HPDE6-E6E7 (cell line): ENCODE results near the gene LRG1.
"Not testable (repeated sequence)": the region's sequence is repeated elsewhere in the genome, so short reads cannot be mapped to it uniquely, and the experiment has no call there.

Experiments
- DNase-seq: peaks from one replicate; pipeline ENCODE4 v3.0.0; 2011; ENCODE audit warnings: missing footprints; ENCODE audit errors: extremely low spot score

LRG1 gene

DNA sequence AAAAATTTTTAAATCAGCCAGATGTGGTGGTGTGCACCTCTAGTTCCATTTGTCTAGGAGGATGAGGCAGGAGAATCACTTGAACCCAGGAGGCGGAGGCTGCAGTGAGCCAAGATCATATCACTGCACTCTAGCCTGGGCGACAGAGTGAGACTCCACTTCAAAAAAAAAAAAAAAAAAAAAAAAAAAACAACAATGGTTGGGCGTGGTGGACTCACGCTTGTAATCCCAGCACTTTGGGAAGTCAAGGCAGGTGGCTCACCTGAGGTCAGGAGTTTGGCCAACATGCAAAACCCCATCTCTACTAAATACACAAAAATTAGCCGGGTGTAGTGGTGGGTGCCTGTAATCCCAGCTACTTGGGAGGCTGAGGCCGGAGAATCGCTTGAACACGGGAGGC lies 12.5 kb downstream of the LRG1 start:
- not testable (repeated sequence) for DNase-seq

GRCh38 chr19:4525563-4526002 lies 14.3 kb downstream of the LRG1 start:
- no peak for DNase-seq

GRCh38 chr19:4524808-4525562 lies 14.9 kb downstream of the LRG1 start:
- no peak for DNase-seq

GRCh38 chr19:4523306-4524110 lies 16.3 kb downstream of the LRG1 start:
- no peak for DNase-seq

- DNase-seq = no peak
Measured at GRCh38 chr19:4522291-4523002, 17.4 kb downstream of the LRG1 start.

GRCh38 chr19:4521888-4522242 lies 18.0 kb downstream of the LRG1 start:
- DNase-seq = no peak

DNA sequence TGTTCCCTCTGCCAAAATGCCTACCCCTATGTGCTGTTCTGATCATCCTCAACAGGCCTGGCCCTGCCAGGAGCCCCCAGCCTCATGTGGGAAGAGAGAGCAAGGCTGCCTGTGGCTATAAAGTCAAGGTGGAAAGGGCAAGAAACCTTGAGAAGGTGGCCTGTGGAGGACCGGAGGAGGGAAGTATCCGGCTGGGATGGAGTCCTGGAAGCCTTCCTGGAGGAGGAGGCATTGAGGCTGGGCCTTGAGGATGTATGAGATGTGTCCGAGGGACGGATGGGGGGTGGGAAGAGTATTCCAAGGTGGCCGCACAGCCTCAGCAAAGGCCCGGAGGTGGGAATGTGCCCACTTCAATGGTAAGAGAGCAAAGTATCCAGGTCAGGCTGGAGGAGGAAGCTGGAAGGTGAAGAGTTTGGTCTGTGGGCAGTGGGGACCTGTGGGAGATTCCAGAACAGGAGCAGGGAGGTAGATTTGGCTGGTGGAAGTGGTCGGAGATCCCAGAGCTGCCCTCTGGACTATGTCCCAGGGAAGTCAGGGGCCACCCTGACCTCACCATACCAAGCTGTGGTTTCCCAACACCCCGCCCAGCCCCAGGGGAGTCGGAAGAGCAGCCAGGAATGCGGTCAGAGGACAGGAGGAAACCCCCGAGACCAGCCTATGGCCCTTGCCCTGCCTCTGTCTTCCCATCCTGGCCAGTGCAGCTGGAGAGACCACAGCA lies 18.5 kb downstream of the LRG1 start:
- DNase-seq = no peak

DNA sequence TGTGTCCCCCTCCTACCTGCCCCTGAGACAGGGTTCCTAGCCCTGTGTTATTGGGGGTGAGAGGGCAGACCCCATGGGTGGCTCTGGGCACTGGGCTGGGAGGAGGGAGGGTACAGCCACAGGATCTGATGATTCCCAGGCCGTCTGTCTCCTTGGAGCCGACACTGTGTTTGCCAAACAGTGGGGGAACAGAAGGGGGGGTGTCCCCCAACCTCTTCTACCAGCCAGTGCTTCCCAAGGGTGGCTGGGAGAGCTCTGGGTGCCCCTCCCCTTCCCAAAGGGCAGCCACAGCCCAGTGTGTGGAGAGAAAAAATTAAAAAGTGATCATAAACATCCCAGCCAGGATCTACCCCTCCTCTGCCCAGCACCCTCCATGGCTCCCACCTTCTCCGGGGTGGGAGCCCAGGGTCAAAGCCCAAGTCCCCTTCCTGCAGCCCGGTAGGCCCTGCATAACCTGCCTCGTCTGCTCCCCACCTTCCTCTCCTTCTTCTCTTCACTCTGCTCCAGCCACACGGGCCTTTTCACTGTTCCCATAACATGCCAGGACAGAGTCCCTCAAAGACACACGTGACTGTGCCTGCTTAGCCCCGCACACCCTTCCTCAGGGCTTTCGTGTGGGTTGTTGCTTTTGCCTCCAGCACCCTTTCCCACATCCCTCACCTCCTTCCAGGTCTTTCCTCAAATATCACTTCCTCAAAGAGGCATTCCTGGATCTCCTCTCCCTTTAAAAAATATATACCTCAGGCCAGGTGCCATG lies 20.1 kb downstream of the LRG1 start:
- no peak for DNase-seq

- no peak for DNase-seq
Measured at GRCh38 chr19:4519172-4519496, 20.7 kb downstream of the LRG1 start.

DNA sequence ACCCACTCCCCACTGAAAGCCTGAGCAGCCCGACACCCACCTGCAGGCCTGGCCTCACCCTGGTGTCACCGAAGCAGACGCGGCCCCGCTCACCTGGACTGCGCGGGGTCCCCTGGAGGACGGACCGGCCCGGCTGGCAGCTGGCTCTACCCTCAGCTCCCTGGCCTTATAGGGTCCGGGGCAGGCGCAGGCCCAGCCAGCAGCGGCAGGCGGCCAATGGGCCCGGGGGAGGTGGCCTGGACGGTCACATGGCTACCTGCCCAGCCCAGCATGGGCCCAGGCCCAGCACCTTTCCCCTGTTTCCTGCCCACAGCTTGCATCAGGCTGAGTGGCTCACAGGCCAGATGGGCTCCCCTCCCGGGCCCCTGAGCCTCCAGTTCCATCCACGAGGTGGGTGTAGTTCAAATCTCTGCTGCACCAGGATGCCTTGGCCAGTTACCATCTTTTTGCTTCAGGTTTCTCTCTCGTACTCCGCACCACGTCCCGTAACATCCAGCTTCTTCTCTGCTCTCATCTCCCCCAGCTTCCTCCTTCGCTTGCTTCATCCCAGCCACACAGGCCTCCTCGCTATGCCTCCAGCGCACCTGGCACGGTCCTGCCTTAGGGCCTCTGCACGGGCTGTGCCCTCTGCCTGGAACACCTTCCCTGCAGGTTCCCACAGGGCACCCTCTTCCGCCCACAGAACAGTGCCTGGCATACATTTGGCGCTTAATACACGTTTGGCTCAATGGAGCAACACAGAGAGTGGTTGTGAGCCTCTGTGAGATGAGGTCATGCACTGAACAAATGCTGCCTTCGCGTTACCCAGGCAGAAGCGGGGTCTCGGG lies 21.3 kb downstream of the LRG1 start, which contains the start of gene PLIN4:
PLIN4 (minus strand) TSS at position 142 of the 827 bp plus-strand sequence. CDS start 214 bp downstream, outside the sequence.
- no peak for DNase-seq

GRCh38 chr19:4517451-4518057 lies 22.3 kb downstream of the LRG1 start:
- no peak for DNase-seq

DNA sequence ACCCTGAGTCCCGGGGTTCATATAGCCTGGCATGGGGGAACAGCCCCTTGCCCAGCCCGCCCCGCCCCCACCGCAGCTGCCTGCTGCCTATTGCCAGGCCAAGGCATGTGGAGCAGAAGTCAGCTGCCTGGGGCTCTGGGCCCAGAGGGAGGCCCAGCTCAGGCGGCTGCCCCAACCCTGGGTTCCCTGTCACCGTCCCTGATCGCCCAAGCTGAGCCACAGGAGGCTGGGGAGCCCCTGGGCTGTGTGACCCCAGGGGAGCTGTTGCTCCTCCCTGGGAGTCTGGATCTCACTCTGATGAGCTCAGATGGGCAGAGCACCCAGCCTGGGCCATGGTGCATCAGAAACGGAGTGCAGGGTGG lies 22.9 kb downstream of the LRG1 start:
- DNase-seq = no peak

GRCh38 chr19:4516199-4516938 lies 23.5 kb downstream of the LRG1 start:
- no peak for DNase-seq

GRCh38 chr19:4515732-4516131 lies 24.1 kb downstream of the LRG1 start:
- DNase-seq = no peak

GRCh38 chr19:4513248-4513647 lies 26.6 kb downstream of the LRG1 start:
- no peak for DNase-seq

DNA sequence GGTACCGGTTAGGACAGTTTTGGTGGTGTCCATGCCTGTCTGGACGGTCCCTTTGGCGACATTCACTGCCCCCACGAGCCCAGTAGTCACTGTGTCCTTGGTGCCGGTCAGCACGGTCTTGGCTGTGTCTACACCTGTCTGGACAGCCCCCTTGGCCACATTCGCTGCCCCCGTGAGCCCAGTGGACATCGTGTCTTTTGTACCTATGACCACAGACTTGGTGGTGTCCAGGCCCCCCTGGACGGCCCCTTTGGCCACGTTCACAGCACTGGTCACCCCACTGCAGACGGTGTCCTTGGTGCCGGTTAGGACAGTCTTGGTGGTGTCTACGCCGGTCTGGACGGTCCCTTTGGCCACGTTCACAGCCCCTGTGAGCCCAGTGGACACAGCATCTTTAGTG lies 27.8 kb downstream of the LRG1 start:
- no peak for DNase-seq

GRCh38 chr19:4511300-4512054 lies 28.4 kb downstream of the LRG1 start:
- no peak for DNase-seq

- DNase-seq = no peak
Measured at GRCh38 chr19:4510435-4511255, 29.2 kb downstream of the LRG1 start.
